PC-3 (cell line): ENCODE results near the gene IL10RB.

Experiments used
- CTCF ChIP-seq: fragments of 300-600 bp; sonication (generic); conservative IDR thresholded peaks from 2 replicates; pipeline ENCODE4 v1.5.1; 2017; ENCODE audit warnings: antibody characterized with exemption, low read depth, mild to moderate bottlenecking, low read length
- EZH2 ChIP-seq: fragments of 300-600 bp; sonication (generic); IDR thresholded peaks from one replicate; pipeline ENCODE4 v1.6.1; 2017; ENCODE audit warnings: antibody characterized with exemption, mild to moderate bottlenecking, low read length; ENCODE audit not compliant: unreplicated experiment
- EZH2phosphoT487 ChIP-seq: fragments of 300-600 bp; sonication (generic); IDR thresholded peaks from 2 replicates; pipeline ENCODE4 v1.6.1; 2018; ENCODE audit warnings: mild to moderate bottlenecking, antibody characterized with exemption, low read length, borderline replicate concordance

- TF ChIP-seq CTCF (no peak), EZH2 (no peak), EZH2phosphoT487 (no peak)
Observed at GRCh38 chr21:33291686-33292085, 25.5 kb downstream of the IL10RB start.
